B cell (primary cell): ENCODE measurements around the gene CA9. TPM values are rescaled to one million over a fixed set of nuclear protein-coding genes. Genes with fewer than 3 reads are reported as not detected.
A peak's percentile ranks its signal among the peaks of the same experiment; 100 is the strongest.

Experiments used
- ATAC-seq: fragments of 200-7000 bp; cut with Tn5 transposase; one replicate; pipeline ENCODE4 v1.10.0; 2021; ENCODE audit warnings: low read depth, mild to moderate bottlenecking, moderate number of reproducible peaks, moderate library complexity
- CTCF ChIA-PET: fragments of 350-600 bp; sonication (Branson Sonifier 250); formaldehyde crosslinking; loops from one replicate; lab custom pipeline; 2021; ENCODE audit warnings: antibody characterized with exemption, inconsistent platforms; lab: Charles Lee
- POLR2A ChIA-PET: fragments of 350-600 bp; sonication (Branson Sonifier 250); formaldehyde crosslinking; loops from one replicate; lab custom pipeline; 2021; ENCODE audit warnings: antibody characterized with exemption; lab: Charles Lee
- DNase-seq: peaks from one replicate; pipeline ENCODE4 v3.0.0; 2013
- H2AFZ ChIP-seq: 2 replicates; pipeline ENCODE4 v1.6.1; 2012; ENCODE audit warnings: mild to moderate bottlenecking, low read depth, low read length; ENCODE audit not compliant: insufficient read depth, poor library complexity, severe bottlenecking
- H3K27ac ChIP-seq, 2 donors: 1 replicate in 1 of 2; 2 replicates in 1 of 2; pipeline ENCODE4 v1.5.1; 2012 to 2013; ENCODE audit warnings: low read length in 2 of 2, mild to moderate bottlenecking in 2 of 2, moderate library complexity in 1 of 2
- H3K27me3 ChIP-seq, 4 experiments: fragments of 200-600 bp in 1 of 4; sonication (generic) in 1 of 4; replicated peaks in 1 of 4; 1 replicate in 2 of 4; 2 replicates in 2 of 4; pipeline versions ENCODE4 v1.6.1 to v1.7.0; 2013 to 2016; ENCODE audit warnings: low read length in 3 of 4, mild to moderate bottlenecking in 2 of 4, mixed read lengths in 1 of 4, moderate library complexity in 1 of 4; ENCODE audit not compliant: insufficient read depth in 4 of 4, control insufficient read depth in 3 of 4; ENCODE audit errors: control extremely low read depth in 1 of 4
- H3K36me3 ChIP-seq, 2 experiments: replicated peaks in 1 of 2; 1 replicate in 1 of 2; 2 replicates in 1 of 2; pipeline versions ENCODE4 v1.6.1 to v1.7.1; 2013; ENCODE audit warnings: low read length in 1 of 2; ENCODE audit not compliant: insufficient read depth in 2 of 2, control insufficient read depth in 1 of 2; ENCODE audit errors: control extremely low read depth in 1 of 2, extremely low read depth in 1 of 2
- H3K4me1 ChIP-seq, 2 donors: fragments of 200-600 bp in 1 of 2; sonication (generic) in 1 of 2; 1 replicate in 1 of 2; 2 replicates in 1 of 2; pipeline versions ENCODE4 v1.5.1 to v1.6.1; 2013 to 2017; ENCODE audit warnings: low read length in 2 of 2; ENCODE audit not compliant: control insufficient read depth in 2 of 2, insufficient read depth in 2 of 2
- H3K4me2 ChIP-seq: replicated peaks from 2 replicates; pipeline ENCODE3; 2012; ENCODE audit warnings: mild to moderate bottlenecking, low read depth, low read length; ENCODE audit not compliant: poor library complexity, severe bottlenecking
- H3K4me3 ChIP-seq, 5 experiments: fragments of 200-600 bp in 1 of 5; sonication (generic) in 1 of 5; 1 replicate in 3 of 5; 2 replicates in 2 of 5; pipeline versions ENCODE4 v1.5.1 to v1.7.0; 2011 to 2016; ENCODE audit warnings: low read length in 4 of 5, mild to moderate bottlenecking in 4 of 5, low read depth in 2 of 5, control low read depth in 1 of 5, moderate library complexity in 1 of 5; ENCODE audit not compliant: insufficient read depth in 1 of 5; ENCODE audit errors: control extremely low read depth in 1 of 5, extremely low read depth in 1 of 5
- H3K79me2 ChIP-seq: fragments of 200-600 bp; sonication (generic); one replicate; pipeline ENCODE4 v1.6.0; 2016; ENCODE audit warnings: low read length; ENCODE audit not compliant: control insufficient read depth, insufficient read depth
- H3K9ac ChIP-seq: fragments of 200-600 bp; sonication (generic); 2 replicates; pipeline ENCODE4 v1.6.1; 2017; ENCODE audit warnings: mild to moderate bottlenecking, low read length, moderate library complexity
- H3K9me3 ChIP-seq, 3 donors: one replicate each; pipeline versions ENCODE4 v1.6.1 to v1.7.1; 2013; ENCODE audit warnings: low read length in 2 of 3; ENCODE audit not compliant: control insufficient read depth in 2 of 3, insufficient read depth in 1 of 3; ENCODE audit errors: control extremely low read depth in 1 of 3
- H4K20me1 ChIP-seq: 2 replicates; pipeline ENCODE4 v1.6.0; 2012; ENCODE audit warnings: mild to moderate bottlenecking, low read length; ENCODE audit not compliant: insufficient read depth, control insufficient read depth, poor library complexity, severe bottlenecking
- H3K27ac Mint-ChIP-seq: one replicate; pipeline ENCODE4 v1.8.0; 2021; ENCODE audit warnings: mixed read lengths
- H3K27me3 Mint-ChIP-seq: one replicate; pipeline ENCODE4 v1.8.0; 2021; ENCODE audit warnings: mixed read lengths
- H3K4me1 Mint-ChIP-seq: one replicate; pipeline ENCODE4 v1.8.0; 2021; ENCODE audit warnings: mixed read lengths
- H3K4me3 Mint-ChIP-seq: one replicate; pipeline ENCODE4 v1.8.0; 2021; ENCODE audit warnings: mixed read lengths
- H3K9me3 Mint-ChIP-seq: one replicate; pipeline ENCODE4 v1.8.0; 2022; ENCODE audit warnings: mixed read lengths; ENCODE audit not compliant: insufficient read depth
- CTCF ChIP-seq: fragments of 200-600 bp; IDR thresholded peaks from one replicate; pipeline ENCODE4 v1.8.0; 2022; ENCODE audit warnings: antibody characterized with exemption, mild to moderate bottlenecking
- EZH2 ChIP-seq: IDR thresholded peaks from 2 replicates; pipeline ENCODE4 v1.6.1; 2012; ENCODE audit warnings: borderline replicate concordance, low read depth, mild to moderate bottlenecking, moderate library complexity, low read length; ENCODE audit not compliant: insufficient read depth, poor library complexity, severe bottlenecking
- whole genome bisulfite sequencing: methylation state at CpG from one replicate; pipeline ENCODE4 v1.1.5; 2013; ENCODE audit warnings: missing lambda C conversion rate; ENCODE audit not compliant: insufficient coverage; 5-methylcytosine and 5-hydroxymethylcytosine counted together
- intact Hi-C: fragments of 100-400 bp; cut with micrococcal nuclease; formaldehyde crosslinking; loops from one replicate; pipeline ENCODE4 v1.10.0; 2022
- polyA plus RNA-seq: library from polyadenylated mRNA; depleted of rRNA; stranded (reverse); fragments of >200 nt; gene quantifications from 2 replicates; pipeline ENCODE4 v1.2.3, GENCODE V29; 2012
- total RNA-seq, 2 donors: library from RNA; stranded (reverse); fragments of 120-200 nt in 1 of 2; gene quantifications; 1 replicate in 1 of 2; 2 replicates in 1 of 2; pipeline versions ENCODE4 v1.2.3 to v1.2.4, GENCODE V29; 2013 to 2022

The CA9 gene
- total and polyA plus RNA-seq, 2 donors (not counting 1 experiment from before 2014, with no cell fraction given) = not detected

- intact Hi-C loops = no loop called here
- Histone ChIP-seq H3K27me3 (no peaks in the 10 kb centered on the region), H3K9ac (no peak overlapping the region), H3K4me2 (no peak overlapping the region), H4K20me1 (no peaks in the 10 kb centered on the region), H3K4me3 (no peak overlapping the region), H3K4me1 (peaks cover 51 to 79% of the 10 kb centered on the region in 2 donors), H2AFZ (no peak overlapping the region), H3K9me3 (peaks cover 0 to 3% (median 0%) of the 10 kb centered on the region in 3 donors), H3K79me2 (peaks cover 22% of the 10 kb centered on the region), H3K36me3 (peaks cover 0 to 14% of the 10 kb centered on the region in 2 experiments), H3K27ac (peak overlapping the region in 1 of 2 donors; percentile 69)
- Mint-ChIP-seq H3K27me3 (no peaks in the 10 kb centered on the region), H3K4me1 (peaks cover 78% of the 10 kb centered on the region), H3K27ac (peak overlapping the region; percentile 70), H3K9me3 (no peaks in the 10 kb centered on the region), H3K4me3 (peak overlapping the region; percentile 94)
- TF ChIP-seq CTCF (no peak), EZH2 (no peak)
- DNase-seq (no peak), ATAC-seq (no peak)
- CTCF ChIA-PET = interaction anchor here (0.9 to 15.0 kb wide), 12 partner anchors 8 to 221 kb away, joined by 3 to 268 read pairs (median 6); partner anchors contain the start of genes CD72 and SIT1
- POLR2A ChIA-PET = interaction anchor here (1.0 to 2.0 kb wide), 3 partner anchors 18 to 59 kb away, joined by 3 to 8 read pairs (median 3); no protein-coding TSS in a partner anchor
- 91% methylated on average over 5 of the region's 9 CpGs for WGBS
These were observed 12.7 kb upstream of the CA9 start for GRCh38 chr9:35660966-35661415.

GRCh38 chr9:35661756-35662350 lies 11.9 kb upstream of the CA9 start:
- Histone ChIP-seq H3K4me2 (peak overlapping the region; percentile 47), H2AFZ (no peak overlapping the region)

More at GRCh38 chr9:35661756-35662350, 11.9 kb upstream of the CA9 start:
- ChIA-PET CTCF (interaction anchor here (0.9 to 15.0 kb wide), 13 partner anchors 12 to 220 kb away, joined by 3 to 268 read pairs (median 5); partner anchors contain the start of genes CA9, CD72 and SIT1), POLR2A (interaction anchor here (2.0 kb wide), 1 partner anchor 26 kb away, joined by 8 read pairs; no protein-coding TSS in a partner anchor)
- Mint-ChIP-seq H3K27me3 (no peaks in the 10 kb centered on the region), H3K9me3 (no peaks in the 10 kb centered on the region), H3K27ac (peak overlapping the region; percentile 88), H3K4me1 (peaks cover 78% of the 10 kb centered on the region), H3K4me3 (peak overlapping the region; percentile 48)
- Histone ChIP-seq H3K27ac (peak overlapping the region; percentile 19 to 69), H3K79me2 (peaks cover 22% of the 10 kb centered on the region), H3K4me3 (no peak overlapping the region), H4K20me1 (no peaks in the 10 kb centered on the region), H3K9ac (no peak overlapping the region), H3K27me3 (no peaks in the 10 kb centered on the region), H3K4me1 (peaks cover 53 to 79% of the 10 kb centered on the region in 2 donors), H3K9me3 (peaks cover 0 to 3% (median 0%) of the 10 kb centered on the region in 3 donors), H3K36me3 (peaks cover 0 to 14% of the 10 kb centered on the region in 2 experiments)
- 68% methylated on average over 3 of the region's 3 CpGs for WGBS
- TF ChIP-seq CTCF (no peak), EZH2 (no peak)
- DNase-seq = no peak
- ATAC-seq = no peak
- intact Hi-C loops = no loop called here
